SK-N-SH treated with all-trans-retinoic acid at 6 μM for 48 hours (cell line): ENCODE measurements around the gene FBXO27.

Experiments
- ATAC-seq: fragments of 200-7000 bp; cut with Tn5 transposase; 3 replicates; pipeline ENCODE4 v1.9.1; 2020; ENCODE audit warnings: mild to moderate bottlenecking, moderate library complexity
- ARNTL ChIP-seq: fragments of 450-650 bp; formaldehyde crosslinking; IDR thresholded peaks from 2 replicates; pipeline ENCODE4 v1.5.0; 2020; ENCODE audit warnings: low read depth, mild to moderate bottlenecking, moderate library complexity, borderline replicate concordance
- BACH2 ChIP-seq: fragments of 250-450 bp; sonication (Bioruptor Pico); IDR thresholded peaks from 2 replicates; pipeline ENCODE4 v1.9.0; 2021; ENCODE audit warnings: mild to moderate bottlenecking, borderline replicate concordance
- CSDC2 ChIP-seq: fragments of 250-450 bp; sonication (Bioruptor Pico); IDR thresholded peaks from 2 replicates; pipeline ENCODE4 v1.5.0; 2020; ENCODE audit warnings: mild to moderate bottlenecking, moderate library complexity
- ESRRG ChIP-seq: fragments of 250-450 bp; sonication (Bioruptor Pico); IDR thresholded peaks from 2 replicates; pipeline ENCODE4 v1.6.1; 2021; ENCODE audit warnings: mild to moderate bottlenecking
- GLIS3 ChIP-seq: fragments of 250-450 bp; sonication (Bioruptor Pico); IDR thresholded peaks from 2 replicates; pipeline ENCODE4 v1.5.0; 2020; ENCODE audit warnings: mild to moderate bottlenecking, moderate library complexity
- ISL1 ChIP-seq: fragments of 250-450 bp; sonication (Bioruptor Pico); IDR thresholded peaks from 2 replicates; pipeline ENCODE4 v2.1.2; 2022; ENCODE audit warnings: mild to moderate bottlenecking, moderate library complexity
- OSR1 ChIP-seq: fragments of 250-450 bp; sonication (Bioruptor Pico); IDR thresholded peaks from 2 replicates; pipeline ENCODE4 v1.8.0; 2022; ENCODE audit warnings: moderate library complexity, mild to moderate bottlenecking, inconsistent platforms
- PPARA ChIP-seq: fragments of 250-450 bp; sonication (Bioruptor Pico); IDR thresholded peaks from 2 replicates; pipeline ENCODE4 v1.5.0; 2020; ENCODE audit warnings: mild to moderate bottlenecking, borderline replicate concordance
- RARB ChIP-seq: fragments of 250-450 bp; sonication (Bioruptor Pico); IDR thresholded peaks from 2 replicates; pipeline ENCODE4 v1.8.0; 2021; ENCODE audit warnings: mild to moderate bottlenecking, moderate library complexity
- TOX ChIP-seq: fragments of 250-450 bp; sonication (Bioruptor Pico); IDR thresholded peaks from 2 replicates; pipeline ENCODE4 v1.8.0; 2021; ENCODE audit warnings: mild to moderate bottlenecking, moderate library complexity, borderline replicate concordance
- ZFP3 ChIP-seq: fragments of 250-450 bp; sonication (Bioruptor Pico); IDR thresholded peaks from 2 replicates; pipeline ENCODE4 v1.5.0; 2020; ENCODE audit warnings: mild to moderate bottlenecking, moderate library complexity
- ZFP30 ChIP-seq: fragments of 450-650 bp; formaldehyde crosslinking; IDR thresholded peaks from 2 replicates; pipeline ENCODE4 v1.5.0; 2022; ENCODE audit warnings: mild to moderate bottlenecking, moderate library complexity
- ZNF565 ChIP-seq: fragments of 450-650 bp; formaldehyde crosslinking; conservative IDR thresholded peaks from 2 replicates; pipeline ENCODE4 v1.5.0; 2020; ENCODE audit warnings: low read depth, mild to moderate bottlenecking, moderate library complexity
- ZNF70 ChIP-seq: fragments of 450-650 bp; formaldehyde crosslinking; IDR thresholded peaks from 2 replicates; pipeline ENCODE4 v1.5.0; 2020; ENCODE audit warnings: mild to moderate bottlenecking, moderate library complexity
- ZNF8 ChIP-seq: fragments of 450-650 bp; formaldehyde crosslinking; IDR thresholded peaks from 2 replicates; pipeline ENCODE4 v1.5.0; 2020; ENCODE audit warnings: mild to moderate bottlenecking, moderate library complexity
- TF ChIP-seq, protein P1 (sequence below): fragments of 250-450 bp; sonication (Bioruptor Pico); IDR thresholded peaks from 2 replicates; pipeline ENCODE4 v1.5.1; 2021; ENCODE audit warnings: mild to moderate bottlenecking, moderate library complexity
- TF ChIP-seq, protein P2 (sequence below): fragments of 250-450 bp; sonication (Bioruptor Pico); IDR thresholded peaks from 2 replicates; pipeline ENCODE4 v1.8.0; 2021; ENCODE audit warnings: low read depth, mild to moderate bottlenecking, moderate library complexity, borderline replicate concordance
- TF ChIP-seq, protein P3 (sequence below): fragments of 250-450 bp; sonication (Bioruptor Pico); IDR thresholded peaks from 2 replicates; pipeline ENCODE4 v1.5.1; 2020; ENCODE audit warnings: low read depth, mild to moderate bottlenecking, moderate library complexity
- TF ChIP-seq, protein P4 (sequence below): fragments of 250-450 bp; sonication (Bioruptor Pico); IDR thresholded peaks from 2 replicates; pipeline ENCODE4 v1.5.0; 2020; ENCODE audit warnings: mild to moderate bottlenecking, moderate library complexity
- TF ChIP-seq, protein P5 (sequence below): fragments of 250-450 bp; sonication (Bioruptor Pico); IDR thresholded peaks from 2 replicates; pipeline ENCODE4 v1.8.0; 2020; ENCODE audit warnings: mild to moderate bottlenecking, moderate library complexity, borderline replicate concordance

The FBXO27 gene

DNA sequence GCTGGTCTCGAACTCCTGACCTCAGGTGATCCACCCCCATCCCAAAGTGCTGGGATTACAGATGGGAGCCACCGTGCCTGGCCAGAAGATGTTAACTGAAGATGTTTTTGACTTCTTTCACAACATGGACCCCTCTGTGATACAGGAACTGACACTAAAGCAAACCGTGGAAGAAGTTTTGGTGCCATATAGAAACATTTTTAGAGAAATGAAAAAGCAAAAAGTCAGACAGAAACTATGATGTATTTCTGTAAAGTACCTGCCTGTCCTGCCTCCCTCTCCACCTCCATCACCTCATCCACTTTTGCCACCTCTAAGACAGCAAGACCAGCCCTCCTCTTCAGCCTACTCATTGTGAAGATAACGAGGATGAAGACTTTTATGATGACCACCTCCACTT is 11.3 kb downstream of the FBXO27 start:
- TF ChIP-seq ISL1, result no peak
- TF ChIP-seq CSDC2 (CRISPR knock-in tag), result no peak
- no peak for TF ChIP-seq ESRRG (CRISPR knock-in tag)
- TF ChIP-seq PPARA (CRISPR knock-in tag), result no peak
- TF ChIP-seq ARNTL (CRISPR knock-in tag), result no peak
- no peak for TF ChIP-seq ZNF70 (CRISPR knock-in tag)
- TF ChIP-seq ZNF8, result no peak
- no peak for TF ChIP-seq ZFP30
- no peak for TF ChIP-seq OSR1 (CRISPR knock-in tag)
- no peak for TF ChIP-seq ZNF565 (CRISPR knock-in tag)
- TF ChIP-seq, protein P1, sequence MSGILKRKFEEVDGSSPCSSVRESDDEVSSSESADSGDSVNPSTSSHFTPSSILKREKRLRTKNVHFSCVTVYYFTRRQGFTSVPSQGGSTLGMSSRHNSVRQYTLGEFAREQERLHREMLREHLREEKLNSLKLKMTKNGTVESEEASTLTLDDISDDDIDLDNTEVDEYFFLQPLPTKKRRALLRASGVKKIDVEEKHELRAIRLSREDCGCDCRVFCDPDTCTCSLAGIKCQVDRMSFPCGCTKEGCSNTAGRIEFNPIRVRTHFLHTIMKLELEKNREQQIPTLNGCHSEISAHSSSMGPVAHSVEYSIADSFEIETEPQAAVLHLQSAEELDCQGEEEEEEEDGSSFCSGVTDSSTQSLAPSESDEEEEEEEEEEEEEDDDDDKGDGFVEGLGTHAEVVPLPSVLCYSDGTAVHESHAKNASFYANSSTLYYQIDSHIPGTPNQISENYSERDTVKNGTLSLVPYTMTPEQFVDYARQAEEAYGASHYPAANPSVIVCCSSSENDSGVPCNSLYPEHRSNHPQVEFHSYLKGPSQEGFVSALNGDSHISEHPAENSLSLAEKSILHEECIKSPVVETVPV, result no peak
- no peak for TF ChIP-seq RARB (CRISPR knock-in tag)
- TF ChIP-seq, protein P2, sequence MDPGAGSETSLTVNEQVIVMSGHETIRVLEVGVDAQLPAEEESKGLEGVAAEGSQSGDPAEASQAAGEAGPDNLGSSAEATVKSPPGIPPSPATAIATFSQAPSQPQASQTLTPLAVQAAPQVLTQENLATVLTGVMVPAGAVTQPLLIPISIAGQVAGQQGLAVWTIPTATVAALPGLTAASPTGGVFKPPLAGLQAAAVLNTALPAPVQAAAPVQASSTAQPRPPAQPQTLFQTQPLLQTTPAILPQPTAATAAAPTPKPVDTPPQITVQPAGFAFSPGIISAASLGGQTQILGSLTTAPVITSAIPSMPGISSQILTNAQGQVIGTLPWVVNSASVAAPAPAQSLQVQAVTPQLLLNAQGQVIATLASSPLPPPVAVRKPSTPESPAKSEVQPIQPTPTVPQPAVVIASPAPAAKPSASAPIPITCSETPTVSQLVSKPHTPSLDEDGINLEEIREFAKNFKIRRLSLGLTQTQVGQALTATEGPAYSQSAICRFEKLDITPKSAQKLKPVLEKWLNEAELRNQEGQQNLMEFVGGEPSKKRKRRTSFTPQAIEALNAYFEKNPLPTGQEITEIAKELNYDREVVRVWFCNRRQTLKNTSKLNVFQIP, result no peak
- no peak for TF ChIP-seq GLIS3 (CRISPR knock-in tag)
- TF ChIP-seq, protein P3, sequence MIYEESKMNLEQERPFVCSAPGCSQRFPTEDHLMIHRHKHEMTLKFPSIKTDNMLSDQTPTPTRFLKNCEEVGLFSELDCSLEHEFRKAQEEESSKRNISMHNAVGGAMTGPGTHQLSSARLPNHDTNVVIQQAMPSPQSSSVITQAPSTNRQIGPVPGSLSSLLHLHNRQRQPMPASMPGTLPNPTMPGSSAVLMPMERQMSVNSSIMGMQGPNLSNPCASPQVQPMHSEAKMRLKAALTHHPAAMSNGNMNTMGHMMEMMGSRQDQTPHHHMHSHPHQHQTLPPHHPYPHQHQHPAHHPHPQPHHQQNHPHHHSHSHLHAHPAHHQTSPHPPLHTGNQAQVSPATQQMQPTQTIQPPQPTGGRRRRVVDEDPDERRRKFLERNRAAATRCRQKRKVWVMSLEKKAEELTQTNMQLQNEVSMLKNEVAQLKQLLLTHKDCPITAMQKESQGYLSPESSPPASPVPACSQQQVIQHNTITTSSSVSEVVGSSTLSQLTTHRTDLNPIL (CRISPR knock-in tag), result no peak
- no peak for TF ChIP-seq TOX (CRISPR knock-in tag)
- TF ChIP-seq BACH2 (CRISPR knock-in tag), result no peak
- TF ChIP-seq, protein P4, sequence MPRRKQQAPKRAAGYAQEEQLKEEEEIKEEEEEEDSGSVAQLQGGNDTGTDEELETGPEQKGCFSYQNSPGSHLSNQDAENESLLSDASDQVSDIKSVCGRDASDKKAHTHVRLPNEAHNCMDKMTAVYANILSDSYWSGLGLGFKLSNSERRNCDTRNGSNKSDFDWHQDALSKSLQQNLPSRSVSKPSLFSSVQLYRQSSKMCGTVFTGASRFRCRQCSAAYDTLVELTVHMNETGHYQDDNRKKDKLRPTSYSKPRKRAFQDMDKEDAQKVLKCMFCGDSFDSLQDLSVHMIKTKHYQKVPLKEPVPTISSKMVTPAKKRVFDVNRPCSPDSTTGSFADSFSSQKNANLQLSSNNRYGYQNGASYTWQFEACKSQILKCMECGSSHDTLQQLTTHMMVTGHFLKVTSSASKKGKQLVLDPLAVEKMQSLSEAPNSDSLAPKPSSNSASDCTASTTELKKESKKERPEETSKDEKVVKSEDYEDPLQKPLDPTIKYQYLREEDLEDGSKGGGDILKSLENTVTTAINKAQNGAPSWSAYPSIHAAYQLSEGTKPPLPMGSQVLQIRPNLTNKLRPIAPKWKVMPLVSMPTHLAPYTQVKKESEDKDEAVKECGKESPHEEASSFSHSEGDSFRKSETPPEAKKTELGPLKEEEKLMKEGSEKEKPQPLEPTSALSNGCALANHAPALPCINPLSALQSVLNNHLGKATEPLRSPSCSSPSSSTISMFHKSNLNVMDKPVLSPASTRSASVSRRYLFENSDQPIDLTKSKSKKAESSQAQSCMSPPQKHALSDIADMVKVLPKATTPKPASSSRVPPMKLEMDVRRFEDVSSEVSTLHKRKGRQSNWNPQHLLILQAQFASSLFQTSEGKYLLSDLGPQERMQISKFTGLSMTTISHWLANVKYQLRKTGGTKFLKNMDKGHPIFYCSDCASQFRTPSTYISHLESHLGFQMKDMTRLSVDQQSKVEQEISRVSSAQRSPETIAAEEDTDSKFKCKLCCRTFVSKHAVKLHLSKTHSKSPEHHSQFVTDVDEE (CRISPR knock-in tag), result no peak
- TF ChIP-seq ZFP3, result no peak
- TF ChIP-seq, all 23 proteins: peak for 0
- ATAC-seq, result no peak

DNA sequence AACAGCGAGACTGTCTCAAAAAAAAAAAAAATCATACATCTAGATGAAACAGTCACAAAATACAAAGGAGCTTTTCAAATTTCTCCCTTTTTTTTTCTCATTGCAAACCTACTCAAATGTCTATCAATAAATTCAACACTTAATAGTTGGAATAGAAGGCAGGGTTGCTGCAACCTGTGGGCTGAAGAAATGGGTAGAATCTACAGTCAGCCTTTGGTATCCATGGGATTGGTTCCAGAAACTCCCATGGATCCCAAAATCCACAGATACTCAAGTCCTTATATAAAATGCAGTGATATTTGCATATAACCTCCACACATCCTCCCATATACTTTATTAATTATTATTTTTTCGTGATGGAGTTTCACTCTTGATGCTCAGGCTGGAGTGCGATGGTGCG is 14.7 kb downstream of the FBXO27 start:
- no peak for ATAC-seq
- TF ChIP-seq PPARA (CRISPR knock-in tag) (no peak), ZFP30 (no peak), CSDC2 (CRISPR knock-in tag) (no peak)
- TF ChIP-seq, protein P4 (CRISPR knock-in tag), result no peak

DNA sequence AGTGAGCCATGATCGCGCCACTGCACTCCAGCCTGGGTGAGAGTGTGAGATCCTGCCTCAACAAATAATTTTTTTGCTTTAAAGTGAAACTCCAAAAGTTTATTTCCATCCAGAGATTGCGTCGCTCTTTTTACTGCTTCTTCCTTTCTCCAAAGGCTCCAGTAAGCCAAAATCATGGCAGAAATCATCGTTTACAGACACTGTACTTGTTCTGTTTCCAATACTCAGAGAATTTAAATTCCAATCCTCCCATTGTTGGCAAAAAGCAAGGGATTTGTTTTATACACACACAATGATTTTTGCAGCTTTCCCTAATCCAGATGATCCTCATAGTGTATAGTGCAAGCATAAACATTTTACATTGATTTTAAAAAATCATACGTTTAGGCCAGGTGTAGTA is 15.3 kb downstream of the FBXO27 start:
- no peak for ATAC-seq
- TF ChIP-seq, protein P1, result no peak
- TF ChIP-seq, protein P3 (CRISPR knock-in tag), result no peak
- TF ChIP-seq ESRRG (CRISPR knock-in tag) (no peak), PPARA (CRISPR knock-in tag) (no peak)
- TF ChIP-seq, protein P5, sequence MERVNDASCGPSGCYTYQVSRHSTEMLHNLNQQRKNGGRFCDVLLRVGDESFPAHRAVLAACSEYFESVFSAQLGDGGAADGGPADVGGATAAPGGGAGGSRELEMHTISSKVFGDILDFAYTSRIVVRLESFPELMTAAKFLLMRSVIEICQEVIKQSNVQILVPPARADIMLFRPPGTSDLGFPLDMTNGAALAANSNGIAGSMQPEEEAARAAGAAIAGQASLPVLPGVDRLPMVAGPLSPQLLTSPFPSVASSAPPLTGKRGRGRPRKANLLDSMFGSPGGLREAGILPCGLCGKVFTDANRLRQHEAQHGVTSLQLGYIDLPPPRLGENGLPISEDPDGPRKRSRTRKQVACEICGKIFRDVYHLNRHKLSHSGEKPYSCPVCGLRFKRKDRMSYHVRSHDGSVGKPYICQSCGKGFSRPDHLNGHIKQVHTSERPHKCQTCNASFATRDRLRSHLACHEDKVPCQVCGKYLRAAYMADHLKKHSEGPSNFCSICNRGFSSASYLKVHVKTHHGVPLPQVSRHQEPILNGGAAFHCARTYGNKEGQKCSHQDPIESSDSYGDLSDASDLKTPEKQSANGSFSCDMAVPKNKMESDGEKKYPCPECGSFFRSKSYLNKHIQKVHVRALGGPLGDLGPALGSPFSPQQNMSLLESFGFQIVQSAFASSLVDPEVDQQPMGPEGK (CRISPR knock-in tag), result no peak
- TF ChIP-seq, protein P4 (CRISPR knock-in tag), result no peak
